HepG2 (cell line): ENCODE data around the gene SKI. TPM values are rescaled to one million over a fixed set of nuclear protein-coding genes. Genes with fewer than 3 reads are reported as not detected.

Source experiments
- HNRNPK ChIP-seq: fragments of 200-400 bp; formaldehyde crosslinking; IDR thresholded peaks from 2 replicates; pipeline ENCODE4 v1.6.1; 2018; ENCODE audit warnings: low read length, low read depth, moderate library complexity, mild to moderate bottlenecking; ENCODE audit not compliant: poor library complexity, severe bottlenecking
- KIAA2018 ChIP-seq: sonication (generic); formaldehyde crosslinking; IDR thresholded peaks from 2 replicates; pipeline ENCODE4 v1.5.0; 2020; ENCODE audit warnings: mild to moderate bottlenecking, missing genetic modification reagents, borderline replicate concordance
- NFE2 ChIP-seq: sonication (generic); formaldehyde crosslinking; IDR thresholded peaks from 2 replicates; pipeline ENCODE4 v1.4.0; 2020; ENCODE audit warnings: missing genetic modification reagents
- SAFB2 ChIP-seq: sonication (generic); formaldehyde crosslinking; IDR thresholded peaks from 2 replicates; pipeline ENCODE4 v1.5.1; 2020; ENCODE audit warnings: missing genetic modification reagents, low read depth, mild to moderate bottlenecking, borderline replicate concordance
- ZC3H13 ChIP-seq: sonication (generic); formaldehyde crosslinking; IDR thresholded peaks from 2 replicates; pipeline ENCODE4 v1.8.1; 2023; ENCODE audit warnings: mild to moderate bottlenecking, missing genetic modification reagents, moderate library complexity
- ZNF574 ChIP-seq: sonication (generic); formaldehyde crosslinking; IDR thresholded peaks from 2 replicates; pipeline ENCODE4 v1.4.0; 2020; ENCODE audit warnings: missing genetic modification reagents
- ZNF615 ChIP-seq: sonication (generic); formaldehyde crosslinking; IDR thresholded peaks from 2 replicates; pipeline ENCODE4 v1.5.0; 2020; ENCODE audit warnings: mild to moderate bottlenecking, missing genetic modification reagents, borderline replicate concordance
- ZNF784 ChIP-seq: sonication (generic); formaldehyde crosslinking; IDR thresholded peaks from 2 replicates; pipeline ENCODE4 v1.5.1; 2020; ENCODE audit warnings: missing genetic modification reagents, mild to moderate bottlenecking, borderline replicate concordance
- ZNF790 ChIP-seq: sonication (generic); formaldehyde crosslinking; IDR thresholded peaks from 2 replicates; pipeline ENCODE4 v1.8.0; 2022; ENCODE audit warnings: missing genetic modification reagents, mild to moderate bottlenecking, borderline replicate concordance
- polyA plus RNA-seq, 8 experiments: library from polyadenylated mRNA; depleted of rRNA in 3 of 8; stranded (reverse) in 7 of 8; unstranded in 1 of 8; fragments of >200 nt; fragmentation: Illumina TruSeq in 4 of 8; extraction: Trizol in 4 of 8; gene quantifications; 2 replicates each; pipeline versions ENCODE4 v1.2.1 to v1.2.3, GENCODE V29; 2011 to 2016; ENCODE audit warnings: low read depth in 4 of 8, missing spikeins in 1 of 8, mixed read lengths in 1 of 8; ENCODE audit not compliant: insufficient read depth in 1 of 8
- total RNA-seq, 5 experiments: library from RNA; depleted of rRNA; stranded (reverse); fragments of >200 nt; fragmentation: Illumina TruSeq; extraction: Trizol; gene quantifications; 2 replicates each; pipeline ENCODE4 v1.2.3, GENCODE V29; 2016; ENCODE audit warnings: low read depth in 1 of 5
- TF ChIP-seq, protein P1 (sequence below): sonication (generic); formaldehyde crosslinking; IDR thresholded peaks from 2 replicates; pipeline ENCODE4 v1.4.0; 2020; ENCODE audit warnings: missing genetic modification reagents, borderline replicate concordance

SKI gene
- total and polyA plus RNA-seq, 2 of the 13 experiments (the other 11 are each of a cell fraction or from before 2014, with no cell fraction given), result 4.7 to 6.9 TPM

DNA sequence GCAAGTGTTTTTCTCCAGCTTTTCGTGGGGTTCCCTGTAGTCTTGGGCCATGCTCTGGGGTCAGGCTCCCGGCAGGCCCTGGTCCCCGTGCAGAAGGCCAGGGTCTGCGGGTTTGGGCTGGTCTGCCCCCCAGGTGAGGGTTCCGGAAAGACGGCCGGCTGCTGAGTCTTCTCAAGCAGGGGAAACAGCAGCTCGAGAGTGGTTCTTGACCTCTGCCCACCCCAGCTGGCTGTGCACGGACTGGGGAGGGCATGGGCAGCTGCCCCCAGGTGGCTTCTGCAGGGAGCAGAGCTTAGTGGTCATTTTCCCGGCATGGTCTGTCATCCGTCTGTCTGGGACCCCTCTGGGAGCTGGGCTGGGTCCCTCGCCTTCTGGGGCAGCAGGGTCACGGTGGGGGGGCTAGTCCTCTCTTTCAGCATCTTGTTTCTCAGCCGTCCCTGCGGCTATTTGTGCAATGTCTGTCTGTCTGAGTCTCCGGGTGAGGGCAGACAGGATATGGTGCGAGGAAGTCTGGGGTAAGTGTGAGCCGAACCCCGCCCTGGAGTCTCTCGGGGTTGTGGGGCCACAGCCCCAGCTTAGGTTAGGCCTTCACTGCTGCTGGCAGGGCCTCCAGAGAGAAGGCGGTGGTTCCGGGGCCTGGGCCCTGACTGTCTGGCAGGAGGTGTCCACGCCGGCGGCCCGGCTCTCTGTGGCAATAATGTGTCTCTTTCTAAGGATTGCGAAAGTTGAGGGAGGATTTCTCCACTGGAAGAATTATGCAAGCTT is 6.1 kb downstream of the SKI start (continued):
- TF ChIP-seq ZNF574 (CRISPR knock-in tag) (peak; percentile 65; the same call in 1 of the 2 replicates), ZNF784 (CRISPR knock-in tag) (no peak), ZC3H13 (CRISPR knock-in tag) (0 out of 2 replicates have a peak, but pooled peaks have one; percentile 18), ZNF790 (no peak), SAFB2 (CRISPR knock-in tag) (0 out of 2 replicates have a peak, but pooled peaks have one; percentile 24), KIAA2018 (CRISPR knock-in tag) (no peak), ZNF615 (no peak), HNRNPK (no peak), NFE2 (CRISPR knock-in tag) (no peak)
- TF ChIP-seq, protein P1, sequence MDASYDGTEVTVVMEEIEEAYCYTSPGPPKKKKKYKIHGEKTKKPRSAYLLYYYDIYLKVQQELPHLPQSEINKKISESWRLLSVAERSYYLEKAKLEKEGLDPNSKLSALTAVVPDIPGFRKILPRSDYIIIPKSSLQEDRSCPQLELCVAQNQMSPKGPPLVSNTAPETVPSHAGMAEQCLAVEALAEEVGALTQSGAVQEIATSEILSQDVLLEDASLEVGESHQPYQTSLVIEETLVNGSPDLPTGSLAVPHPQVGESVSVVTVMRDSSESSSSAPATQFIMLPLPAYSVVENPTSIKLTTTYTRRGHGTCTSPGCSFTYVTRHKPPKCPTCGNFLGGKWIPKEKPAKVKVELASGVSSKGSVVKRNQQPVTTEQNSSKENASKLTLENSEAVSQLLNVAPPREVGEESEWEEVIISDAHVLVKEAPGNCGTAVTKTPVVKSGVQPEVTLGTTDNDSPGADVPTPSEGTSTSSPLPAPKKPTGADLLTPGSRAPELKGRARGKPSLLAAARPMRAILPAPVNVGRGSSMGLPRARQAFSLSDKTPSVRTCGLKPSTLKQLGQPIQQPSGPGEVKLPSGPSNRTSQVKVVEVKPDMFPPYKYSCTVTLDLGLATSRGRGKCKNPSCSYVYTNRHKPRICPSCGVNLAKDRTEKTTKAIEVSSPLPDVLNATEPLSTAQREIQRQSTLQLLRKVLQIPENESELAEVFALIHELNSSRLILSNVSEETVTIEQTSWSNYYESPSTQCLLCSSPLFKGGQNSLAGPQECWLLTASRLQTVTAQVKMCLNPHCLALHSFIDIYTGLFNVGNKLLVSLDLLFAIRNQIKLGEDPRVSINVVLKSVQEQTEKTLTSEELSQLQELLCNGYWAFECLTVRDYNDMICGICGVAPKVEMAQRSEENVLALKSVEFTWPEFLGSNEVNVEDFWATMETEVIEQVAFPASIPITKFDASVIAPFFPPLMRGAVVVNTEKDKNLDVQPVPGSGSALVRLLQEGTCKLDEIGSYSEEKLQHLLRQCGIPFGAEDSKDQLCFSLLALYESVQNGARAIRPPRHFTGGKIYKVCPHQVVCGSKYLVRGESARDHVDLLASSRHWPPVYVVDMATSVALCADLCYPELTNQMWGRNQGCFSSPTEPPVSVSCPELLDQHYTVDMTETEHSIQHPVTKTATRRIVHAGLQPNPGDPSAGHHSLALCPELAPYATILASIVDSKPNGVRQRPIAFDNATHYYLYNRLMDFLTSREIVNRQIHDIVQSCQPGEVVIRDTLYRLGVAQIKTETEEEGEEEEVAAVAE, result peak; percentile 37; the same call in 1 of the 2 replicates
